ENCODE measurements around the gene TBL3. TPM values are rescaled to one million over a fixed set of nuclear protein-coding genes. Genes with fewer than 3 reads are reported as not detected.

Gene TBL3
- total and polyA plus RNA-seq, 2 of the 8 experiments (the other 6 are each of a cell fraction or from before 2014, with no cell fraction given): 65.8 to 137 TPM

Small RNAs within 50 kb of the gene (small RNA-seq; reads per million reads assigned to genes)
- gene AC005363.2 (ENCODE audit: insufficient read depth): not detected
- gene RN7SL219P (ENCODE audit: insufficient read depth): not detected
- not detected for gene SNORA10 (ENCODE audit: insufficient read depth)
- gene SNORA64 (ENCODE audit: insufficient read depth): not detected

Other genes with a start within 250 kb of the TBL3 start
- 70.9 and 72.5 TPM in 2 replicates for gene NME3, start 200.5 kb upstream of the TBL3 start, total RNA-seq (2021; fragmentation: NEBNext Ultra II Directional; extraction: Animal tissue kit (Norgen Biotek cat#: 25700))
- gene NME3, start 200.5 kb upstream of the TBL3 start, polyA plus RNA-seq (2011; rRNA removed): 163 and 214 TPM in 2 replicates
- gene EME2, start 199.2 kb upstream of the TBL3 start, total RNA-seq (2021; fragmentation: NEBNext Ultra II Directional; extraction: Animal tissue kit (Norgen Biotek cat#: 25700)): 19.3 and 19.7 TPM in 2 replicates
- 13.1 and 17.0 TPM in 2 replicates for gene EME2, start 199.2 kb upstream of the TBL3 start, polyA plus RNA-seq (2011; rRNA removed)
- gene MRPS34, start 198.9 kb upstream of the TBL3 start, total RNA-seq (2021; fragmentation: NEBNext Ultra II Directional; extraction: Animal tissue kit (Norgen Biotek cat#: 25700)): 252 and 267 TPM in 2 replicates
- gene MRPS34, start 198.9 kb upstream of the TBL3 start, polyA plus RNA-seq (2011; rRNA removed): 168 and 250 TPM in 2 replicates
- gene SPSB3, start 189.5 kb upstream of the TBL3 start, total RNA-seq (2021; fragmentation: NEBNext Ultra II Directional; extraction: Animal tissue kit (Norgen Biotek cat#: 25700)): 22.5 and 25.3 TPM in 2 replicates
- gene SPSB3, start 189.5 kb upstream of the TBL3 start, polyA plus RNA-seq (2011; rRNA removed): 37.8 and 60.1 TPM in 2 replicates
- gene NUBP2, start 189.1 kb upstream of the TBL3 start, total RNA-seq (2021; fragmentation: NEBNext Ultra II Directional; extraction: Animal tissue kit (Norgen Biotek cat#: 25700)): 68.0 and 70.3 TPM in 2 replicates
- 96.9 and 130 TPM in 2 replicates for gene NUBP2, start 189.1 kb upstream of the TBL3 start, polyA plus RNA-seq (2011; rRNA removed)
- not detected in 2 replicates for gene IGFALS, start 178.3 kb upstream of the TBL3 start, total RNA-seq (2021; fragmentation: NEBNext Ultra II Directional; extraction: Animal tissue kit (Norgen Biotek cat#: 25700))
- gene IGFALS, start 178.3 kb upstream of the TBL3 start, polyA plus RNA-seq (2011; rRNA removed): 0.03 TPM in 1 of 2 replicates, not detected in the other
- gene HAGH, start 145.2 kb upstream of the TBL3 start, total RNA-seq (2021; fragmentation: NEBNext Ultra II Directional; extraction: Animal tissue kit (Norgen Biotek cat#: 25700)): 28.7 and 34.4 TPM in 2 replicates
- 40.6 and 65.3 TPM in 2 replicates for gene HAGH, start 145.2 kb upstream of the TBL3 start, polyA plus RNA-seq (2011; rRNA removed)
- 20.4 and 20.5 TPM in 2 replicates for gene FAHD1, start 144.8 kb upstream of the TBL3 start, total RNA-seq (2021; fragmentation: NEBNext Ultra II Directional; extraction: Animal tissue kit (Norgen Biotek cat#: 25700))
- gene FAHD1, start 144.8 kb upstream of the TBL3 start, polyA plus RNA-seq (2011; rRNA removed): 31.9 and 47.2 TPM in 2 replicates
- 0.99 and 1.1 TPM in 2 replicates for gene MEIOB, start 99.9 kb upstream of the TBL3 start, total RNA-seq (2021; fragmentation: NEBNext Ultra II Directional; extraction: Animal tissue kit (Norgen Biotek cat#: 25700))
- gene MEIOB, start 99.9 kb upstream of the TBL3 start, polyA plus RNA-seq (2011; rRNA removed): 0.60 and 0.63 TPM in 2 replicates
- gene HS3ST6, start 53.6 kb upstream of the TBL3 start, total RNA-seq (2021; fragmentation: NEBNext Ultra II Directional; extraction: Animal tissue kit (Norgen Biotek cat#: 25700)): 0.39 TPM in 1 of 2 replicates, not detected in the other
- 0.36 and 0.63 TPM in 2 replicates for gene HS3ST6, start 53.6 kb upstream of the TBL3 start, polyA plus RNA-seq (2011; rRNA removed)
- gene MSRB1, start 28.9 kb upstream of the TBL3 start, total RNA-seq (2021; fragmentation: NEBNext Ultra II Directional; extraction: Animal tissue kit (Norgen Biotek cat#: 25700)): 28.2 and 34.1 TPM in 2 replicates
- 51.4 and 53.8 TPM in 2 replicates for gene MSRB1, start 28.9 kb upstream of the TBL3 start, polyA plus RNA-seq (2011; rRNA removed)
- gene RPL3L, start 17.4 kb upstream of the TBL3 start, total RNA-seq (2021; fragmentation: NEBNext Ultra II Directional; extraction: Animal tissue kit (Norgen Biotek cat#: 25700)): 0.19 and 0.39 TPM in 2 replicates
- gene RPL3L, start 17.4 kb upstream of the TBL3 start, polyA plus RNA-seq (2011; rRNA removed): 0.08 and 0.24 TPM in 2 replicates
- 183 and 197 TPM in 2 replicates for gene NDUFB10, start 12.5 kb upstream of the TBL3 start, total RNA-seq (2021; fragmentation: NEBNext Ultra II Directional; extraction: Animal tissue kit (Norgen Biotek cat#: 25700))
- 194 and 243 TPM in 2 replicates for gene NDUFB10, start 12.5 kb upstream of the TBL3 start, polyA plus RNA-seq (2011; rRNA removed)
- 3,974 and 4,042 TPM in 2 replicates for gene RPS2, start 7.2 kb upstream of the TBL3 start, total RNA-seq (2021; fragmentation: NEBNext Ultra II Directional; extraction: Animal tissue kit (Norgen Biotek cat#: 25700))
- 16,783 and 22,970 TPM in 2 replicates for gene RPS2, start 7.2 kb upstream of the TBL3 start, polyA plus RNA-seq (2011; rRNA removed)
- not detected in 2 replicates for gene RNF151, start 5.2 kb upstream of the TBL3 start, total RNA-seq (2021; fragmentation: NEBNext Ultra II Directional; extraction: Animal tissue kit (Norgen Biotek cat#: 25700))
- 0.17 TPM in 1 of 2 replicates, not detected in the other for gene RNF151, start 5.2 kb upstream of the TBL3 start, polyA plus RNA-seq (2011; rRNA removed)
- gene NOXO1, start 9.4 kb downstream of the TBL3 start, total RNA-seq (2021; fragmentation: NEBNext Ultra II Directional; extraction: Animal tissue kit (Norgen Biotek cat#: 25700)): 2.5 and 3.3 TPM in 2 replicates
- 1.3 and 2.6 TPM in 2 replicates for gene NOXO1, start 9.4 kb downstream of the TBL3 start, polyA plus RNA-seq (2011; rRNA removed)
- 37.9 and 45.4 TPM in 2 replicates for gene GFER, start 12.1 kb downstream of the TBL3 start, total RNA-seq (2021; fragmentation: NEBNext Ultra II Directional; extraction: Animal tissue kit (Norgen Biotek cat#: 25700))
- 17.7 and 29.1 TPM in 2 replicates for gene GFER, start 12.1 kb downstream of the TBL3 start, polyA plus RNA-seq (2011; rRNA removed)
- 36.2 and 38.8 TPM in 2 replicates for gene SYNGR3, start 17.9 kb downstream of the TBL3 start, total RNA-seq (2021; fragmentation: NEBNext Ultra II Directional; extraction: Animal tissue kit (Norgen Biotek cat#: 25700))
- gene SYNGR3, start 17.9 kb downstream of the TBL3 start, polyA plus RNA-seq (2011; rRNA removed): 49.9 and 72.3 TPM in 2 replicates
- gene ZNF598, start 37.8 kb downstream of the TBL3 start, total RNA-seq (2021; fragmentation: NEBNext Ultra II Directional; extraction: Animal tissue kit (Norgen Biotek cat#: 25700)): 47.6 and 51.7 TPM in 2 replicates
- gene ZNF598, start 37.8 kb downstream of the TBL3 start, polyA plus RNA-seq (2011; rRNA removed): 29.3 and 43.0 TPM in 2 replicates
- 8.1 and 10.3 TPM in 2 replicates for gene NPW, start 47.7 kb downstream of the TBL3 start, total RNA-seq (2021; fragmentation: NEBNext Ultra II Directional; extraction: Animal tissue kit (Norgen Biotek cat#: 25700))
- gene NPW, start 47.7 kb downstream of the TBL3 start, polyA plus RNA-seq (2011; rRNA removed): 4.0 and 7.8 TPM in 2 replicates
- gene NHERF2, start 54.8 kb downstream of the TBL3 start, total RNA-seq (2021; fragmentation: NEBNext Ultra II Directional; extraction: Animal tissue kit (Norgen Biotek cat#: 25700)): 19.3 and 19.6 TPM in 2 replicates
- gene NHERF2, start 54.8 kb downstream of the TBL3 start, polyA plus RNA-seq (2011; rRNA removed): 13.9 and 22.4 TPM in 2 replicates
- gene NTHL1, start 75.8 kb downstream of the TBL3 start, total RNA-seq (2021; fragmentation: NEBNext Ultra II Directional; extraction: Animal tissue kit (Norgen Biotek cat#: 25700)): 70.9 and 84.5 TPM in 2 replicates
- gene NTHL1, start 75.8 kb downstream of the TBL3 start, polyA plus RNA-seq (2011; rRNA removed): 150 and 209 TPM in 2 replicates
- gene TSC2, start 75.9 kb downstream of the TBL3 start, total RNA-seq (2021; fragmentation: NEBNext Ultra II Directional; extraction: Animal tissue kit (Norgen Biotek cat#: 25700)): 91.1 and 96.6 TPM in 2 replicates
- gene TSC2, start 75.9 kb downstream of the TBL3 start, polyA plus RNA-seq (2011; rRNA removed): 65.9 and 90.2 TPM in 2 replicates
- gene PKD1, start 163.8 kb downstream of the TBL3 start, total RNA-seq (2021; fragmentation: NEBNext Ultra II Directional; extraction: Animal tissue kit (Norgen Biotek cat#: 25700)): 52.7 and 63.5 TPM in 2 replicates
- 40.6 and 59.4 TPM in 2 replicates for gene PKD1, start 163.8 kb downstream of the TBL3 start, polyA plus RNA-seq (2011; rRNA removed)
- gene RAB26, start 176.6 kb downstream of the TBL3 start, total RNA-seq (2021; fragmentation: NEBNext Ultra II Directional; extraction: Animal tissue kit (Norgen Biotek cat#: 25700)): 4.3 and 5.3 TPM in 2 replicates
- 5.4 and 6.6 TPM in 2 replicates for gene RAB26, start 176.6 kb downstream of the TBL3 start, polyA plus RNA-seq (2011; rRNA removed)
- 148 and 155 TPM in 2 replicates for gene TRAF7, start 183.7 kb downstream of the TBL3 start, total RNA-seq (2021; fragmentation: NEBNext Ultra II Directional; extraction: Animal tissue kit (Norgen Biotek cat#: 25700))
- gene TRAF7, start 183.7 kb downstream of the TBL3 start, polyA plus RNA-seq (2011; rRNA removed): 96.8 and 140 TPM in 2 replicates
- 6.4 and 6.5 TPM in 2 replicates for gene CASKIN1, start 224.6 kb downstream of the TBL3 start, total RNA-seq (2021; fragmentation: NEBNext Ultra II Directional; extraction: Animal tissue kit (Norgen Biotek cat#: 25700))
- 1.2 and 2.7 TPM in 2 replicates for gene CASKIN1, start 224.6 kb downstream of the TBL3 start, polyA plus RNA-seq (2011; rRNA removed)
- gene MLST8, start 233.4 kb downstream of the TBL3 start, total RNA-seq (2021; fragmentation: NEBNext Ultra II Directional; extraction: Animal tissue kit (Norgen Biotek cat#: 25700)): 67.6 and 69.6 TPM in 2 replicates
- 321 and 440 TPM in 2 replicates for gene MLST8, start 233.4 kb downstream of the TBL3 start, polyA plus RNA-seq (2011; rRNA removed)
- 6.1 and 8.5 TPM in 2 replicates for gene BRICD5, start 238.8 kb downstream of the TBL3 start, total RNA-seq (2021; fragmentation: NEBNext Ultra II Directional; extraction: Animal tissue kit (Norgen Biotek cat#: 25700))
- gene BRICD5, start 238.8 kb downstream of the TBL3 start, polyA plus RNA-seq (2011; rRNA removed): 8.6 and 14.2 TPM in 2 replicates
- gene PGP, start 242.8 kb downstream of the TBL3 start, total RNA-seq (2021; fragmentation: NEBNext Ultra II Directional; extraction: Animal tissue kit (Norgen Biotek cat#: 25700)): 30.9 and 32.6 TPM in 2 replicates
- 55.9 and 63.9 TPM in 2 replicates for gene PGP, start 242.8 kb downstream of the TBL3 start, polyA plus RNA-seq (2011; rRNA removed)

All from H1 (cell line).